Neural cell (in vitro differentiated cells): Measurements from ENCODE around the gene KPNA1. TPM values are rescaled to one million over a fixed set of nuclear protein-coding genes. Genes with fewer than 3 reads are reported as not detected.

Source experiments
- H2AFZ ChIP-seq: fragments of 200-600, 300-800 bp; sonication (generic), shearing (Covaris generic); 2 replicates; pipeline ENCODE4 v1.6.0; 2014; ENCODE audit warnings: low read depth, mild to moderate bottlenecking, antibody characterized with exemption, low read length, moderate library complexity
- H3F3A ChIP-seq: fragments of 200-600 bp; shearing (Covaris generic); 2 replicates; pipeline ENCODE4 v1.6.1; 2016; ENCODE audit warnings: mild to moderate bottlenecking, moderate library complexity, mixed read lengths, antibody characterized with exemption, low read length; ENCODE audit not compliant: insufficient read depth, poor library complexity, severe bottlenecking
- H3K27ac ChIP-seq: fragments of 200-600, 300-800 bp; sonication (generic), shearing (Covaris generic); 2 replicates; pipeline ENCODE4 v1.5.1; 2014; ENCODE audit warnings: mild to moderate bottlenecking, low read length, moderate library complexity
- H3K27me3 ChIP-seq: fragments of 300-800, 200-600 bp; sonication (generic), shearing (Covaris generic); 2 replicates; pipeline ENCODE4 v1.6.0; 2014; ENCODE audit warnings: mild to moderate bottlenecking, low read depth, low read length, moderate library complexity; ENCODE audit not compliant: insufficient read depth
- H3K36me3 ChIP-seq: fragments of 300-800, 200-600 bp; sonication (generic), shearing (Covaris generic); 2 replicates; pipeline ENCODE4 v1.5.1; 2014; ENCODE audit warnings: mild to moderate bottlenecking, antibody characterized with exemption, low read length, moderate library complexity; ENCODE audit not compliant: insufficient read depth
- H3K4me2 ChIP-seq: fragments of 300-800, 200-600 bp; sonication (generic), shearing (Covaris generic); 2 replicates; pipeline ENCODE4 v1.6.0; 2014; ENCODE audit warnings: mild to moderate bottlenecking, low read length
- H3K4me3 ChIP-seq: fragments of 300-800, 200-600 bp; sonication (generic), shearing (Covaris generic); 2 replicates; pipeline ENCODE4 v1.5.1; 2014; ENCODE audit warnings: mild to moderate bottlenecking, low read length, moderate library complexity
- H3K79me2 ChIP-seq: fragments of 200-600 bp; shearing (Covaris generic); replicated peaks from 2 replicates; pipeline ENCODE4 v1.6.0; 2014; ENCODE audit warnings: mild to moderate bottlenecking, low read length, moderate library complexity; ENCODE audit not compliant: insufficient read depth
- H3K9ac ChIP-seq: fragments of 300-800, 200-600 bp; sonication (generic), shearing (Covaris generic); 2 replicates; pipeline ENCODE4 v1.6.1; 2016; ENCODE audit warnings: mild to moderate bottlenecking, low read length, mixed read lengths
- H3K9me2 ChIP-seq: fragments of 200-600 bp; shearing (Covaris generic); 2 replicates; pipeline ENCODE4 v1.6.1; 2016; ENCODE audit warnings: mild to moderate bottlenecking, low read length, mixed read lengths; ENCODE audit not compliant: insufficient read depth
- H3K9me3 ChIP-seq: fragments of 200-600, 300-800 bp; sonication (generic), shearing (Covaris generic); 2 replicates; pipeline ENCODE4 v1.6.1; 2016; ENCODE audit warnings: mild to moderate bottlenecking, mixed run types, low read length, moderate library complexity, mixed read lengths
- H4K20me1 ChIP-seq: fragments of 200-600 bp; shearing (Covaris generic); 2 replicates; pipeline ENCODE4 v1.6.1; 2016; ENCODE audit warnings: mild to moderate bottlenecking, mixed run types; ENCODE audit not compliant: insufficient read depth
- EP300 ChIP-seq: fragments of 450-650 bp; conservative IDR thresholded peaks from 2 replicates; pipeline ENCODE4 v1.6.1; 2014; ENCODE audit warnings: antibody characterized with exemption, mild to moderate bottlenecking, moderate library complexity; ENCODE audit not compliant: poor library complexity, severe bottlenecking
- EZH2 ChIP-seq: fragments of 200-600, 300-800 bp; shearing (Covaris generic), sonication (generic); IDR thresholded peaks from 2 replicates; pipeline ENCODE4 v1.6.1; 2014; ENCODE audit warnings: antibody characterized with exemption, low read length, borderline replicate concordance, mild to moderate bottlenecking; ENCODE audit not compliant: insufficient read depth, poor library complexity, severe bottlenecking
- MXI1 ChIP-seq: fragments of 450-650 bp; conservative IDR thresholded peaks from 2 replicates; pipeline ENCODE4 v1.6.1; 2014; ENCODE audit warnings: antibody characterized with exemption, mild to moderate bottlenecking; ENCODE audit not compliant: poor library complexity, severe bottlenecking
- POLR2AphosphoS5 ChIP-seq: IDR thresholded peaks from 2 replicates; pipeline ENCODE4 v1.6.1; 2012
- RAD21 ChIP-seq: fragments of 450-650 bp; conservative IDR thresholded peaks from 2 replicates; pipeline ENCODE4 v1.6.1; 2014; ENCODE audit warnings: antibody characterized with exemption, mild to moderate bottlenecking, moderate library complexity
- REST ChIP-seq: IDR thresholded peaks from 2 replicates; pipeline ENCODE4 v1.6.1; 2012; ENCODE audit warnings: borderline replicate concordance
- SMC3 ChIP-seq: fragments of 450-650 bp; conservative IDR thresholded peaks from 2 replicates; pipeline ENCODE4 v1.6.1; 2014; ENCODE audit warnings: antibody characterized with exemption, mild to moderate bottlenecking, moderate library complexity; ENCODE audit not compliant: poor library complexity
- TAF1 ChIP-seq: IDR thresholded peaks from 2 replicates; pipeline ENCODE4 v1.6.1; 2012; ENCODE audit warnings: low read depth
- polyA minus RNA-seq: library from RNA; depleted of rRNA, polyadenylated mRNA; stranded (reverse); fragments of >200 nt; gene quantifications from 2 replicates; pipeline ENCODE4 v1.2.3, GENCODE V29; 2014
- polyA plus RNA-seq: library from polyadenylated mRNA; depleted of rRNA; stranded (reverse); fragments of >200 nt; gene quantifications from 2 replicates; pipeline ENCODE4 v1.2.3, GENCODE V29; 2014
- TF ChIP-seq, protein P1 (sequence below): fragments of 450-650 bp; IDR thresholded peaks from 2 replicates; pipeline ENCODE4 v1.5.1; 2014; ENCODE audit warnings: antibody characterized with exemption, mild to moderate bottlenecking, moderate library complexity; ENCODE audit not compliant: poor library complexity, severe bottlenecking

The KPNA1 gene
- polyA plus RNA-seq (28.5 and 35.8 TPM in 2 replicates), polyA minus RNA-seq (58.4 and 77.6 TPM in 2 replicates)

DNA sequence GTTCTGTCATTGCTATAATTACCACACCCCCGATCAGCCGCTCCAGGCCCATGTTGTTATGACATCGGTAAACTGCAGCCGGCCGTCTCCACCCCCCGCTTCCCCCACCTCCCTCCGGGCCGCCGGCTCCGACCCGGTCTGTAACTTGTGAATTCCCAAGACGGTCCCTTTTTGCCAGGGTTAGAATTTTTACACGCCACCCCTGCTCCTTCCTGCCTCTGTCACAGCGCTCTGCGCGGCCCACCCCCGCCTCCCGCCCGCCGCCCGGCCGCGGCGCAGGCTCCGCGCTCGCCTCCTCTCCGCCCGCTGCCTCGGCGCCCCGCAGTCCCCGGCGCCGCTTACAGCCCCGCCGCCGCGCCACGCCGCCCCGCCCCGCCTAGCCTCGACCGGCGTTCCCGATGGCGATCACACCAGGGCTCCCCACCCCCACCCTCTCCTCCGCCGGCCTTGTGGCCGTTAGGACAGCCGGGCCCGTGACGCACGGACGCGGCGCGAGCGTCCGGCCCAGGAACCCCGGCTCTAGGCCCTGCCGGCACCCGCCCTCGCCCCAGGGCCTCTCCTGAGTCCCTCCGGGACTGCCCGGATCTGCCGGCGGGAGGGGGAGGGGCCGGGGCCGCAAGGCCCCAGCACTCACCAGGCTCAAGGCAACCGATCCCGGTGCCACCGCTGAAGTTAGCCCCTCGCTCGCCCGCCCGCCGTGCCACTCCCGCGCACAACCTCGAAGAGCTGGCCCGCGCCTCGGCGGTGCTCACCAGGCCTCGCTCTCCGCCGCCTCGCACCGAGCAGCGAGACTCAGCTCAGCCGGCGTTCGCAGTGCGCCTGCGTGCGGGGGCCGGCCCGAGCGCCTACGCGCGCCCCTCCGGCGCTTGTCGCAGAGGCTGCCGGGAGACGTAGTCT lies at the start of gene KPNA1:
Gene KPNA1, minus strand, starts transcription at position 817 of the 897 bp plus-strand sequence. CDS start 18,374 bp downstream, outside the sequence.
- H4K20me1 ChIP-seq, result peaks cover 3% of the 10 kb centered on the region

More for the DNA sequence above, at the start of gene KPNA1:
- no peaks in the 10 kb centered on the region for H3K27me3 ChIP-seq
- H2AFZ ChIP-seq, result peak within 1 kb of the TSS; percentile 86
- H3K79me2 ChIP-seq, result peaks cover 44% of the 10 kb centered on the region
- peak within 1 kb of the TSS; percentile 87 for H3K4me3 ChIP-seq
- peaks cover 5% of the 10 kb centered on the region for H3F3A ChIP-seq
- H3K9ac ChIP-seq, result peak within 1 kb of the TSS; percentile 90
- no peaks in the 10 kb centered on the region for H3K9me3 ChIP-seq
- peak within 1 kb of the TSS; percentile 73 for H3K4me2 ChIP-seq
- peak; percentile 99 for TF ChIP-seq POLR2AphosphoS5
- peak; percentile 51 for TF ChIP-seq EP300
- peak; percentile 46 for TF ChIP-seq MXI1
- TF ChIP-seq TAF1, result peak; percentile 73
- no peak for TF ChIP-seq EZH2
- peak; percentile 21 for TF ChIP-seq SMC3
- TF ChIP-seq RAD21, result peak; percentile 34
- peak; percentile 69 for TF ChIP-seq REST
- TF ChIP-seq, protein P1, sequence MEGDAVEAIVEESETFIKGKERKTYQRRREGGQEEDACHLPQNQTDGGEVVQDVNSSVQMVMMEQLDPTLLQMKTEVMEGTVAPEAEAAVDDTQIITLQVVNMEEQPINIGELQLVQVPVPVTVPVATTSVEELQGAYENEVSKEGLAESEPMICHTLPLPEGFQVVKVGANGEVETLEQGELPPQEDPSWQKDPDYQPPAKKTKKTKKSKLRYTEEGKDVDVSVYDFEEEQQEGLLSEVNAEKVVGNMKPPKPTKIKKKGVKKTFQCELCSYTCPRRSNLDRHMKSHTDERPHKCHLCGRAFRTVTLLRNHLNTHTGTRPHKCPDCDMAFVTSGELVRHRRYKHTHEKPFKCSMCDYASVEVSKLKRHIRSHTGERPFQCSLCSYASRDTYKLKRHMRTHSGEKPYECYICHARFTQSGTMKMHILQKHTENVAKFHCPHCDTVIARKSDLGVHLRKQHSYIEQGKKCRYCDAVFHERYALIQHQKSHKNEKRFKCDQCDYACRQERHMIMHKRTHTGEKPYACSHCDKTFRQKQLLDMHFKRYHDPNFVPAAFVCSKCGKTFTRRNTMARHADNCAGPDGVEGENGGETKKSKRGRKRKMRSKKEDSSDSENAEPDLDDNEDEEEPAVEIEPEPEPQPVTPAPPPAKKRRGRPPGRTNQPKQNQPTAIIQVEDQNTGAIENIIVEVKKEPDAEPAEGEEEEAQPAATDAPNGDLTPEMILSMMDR, result no peak
- peak within 1 kb of the TSS; percentile 89 for H3K27ac ChIP-seq
- H3K9me2 ChIP-seq, result no peaks in the 10 kb centered on the region
- no peaks in the 10 kb centered on the region for H3K36me3 ChIP-seq
